Epithelial cell of esophagus (primary cell): ENCODE results near the gene SUCLG2.

ENCODE experiments used
- DNase-seq: peaks from one replicate; pipeline ENCODE4 v3.0.0; 2010; ENCODE audit warnings: low read depth
- H3K4me3 ChIP-seq: 2 replicates; pipeline ENCODE4 v1.5.1; 2011; ENCODE audit warnings: mild to moderate bottlenecking, low read length, control low read depth
- CTCF ChIP-seq: IDR thresholded peaks from 2 replicates; pipeline ENCODE4 v1.5.1; 2011; ENCODE audit warnings: low read depth, mild to moderate bottlenecking, low read length, control low read depth, inconsistent platforms; ENCODE audit not compliant: insufficient read depth; ENCODE audit errors: missing control alignments

SUCLG2 gene

DNA sequence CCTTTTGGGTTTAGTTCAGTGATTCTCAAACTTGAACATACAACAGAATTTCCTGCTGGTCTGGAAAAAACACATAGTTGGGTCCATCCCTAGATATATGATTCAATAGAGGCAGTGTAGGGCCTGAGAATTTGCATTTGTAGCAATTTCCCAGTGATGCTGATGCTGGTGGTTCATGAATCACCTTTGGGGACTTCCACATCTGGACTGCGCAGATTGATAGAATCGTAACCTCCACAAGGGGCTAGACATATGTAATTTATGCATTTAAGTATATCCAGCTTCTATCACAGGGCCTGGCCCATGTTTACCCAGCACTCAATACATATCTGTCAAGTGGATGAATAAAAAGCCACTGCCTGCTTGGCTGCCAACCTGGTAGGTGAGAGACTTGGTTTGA, 33.8 kb upstream of the SUCLG2 start:
- TF ChIP-seq CTCF = no peak
- no peak for DNase-seq
- no peak overlapping the region for H3K4me3 ChIP-seq

DNA sequence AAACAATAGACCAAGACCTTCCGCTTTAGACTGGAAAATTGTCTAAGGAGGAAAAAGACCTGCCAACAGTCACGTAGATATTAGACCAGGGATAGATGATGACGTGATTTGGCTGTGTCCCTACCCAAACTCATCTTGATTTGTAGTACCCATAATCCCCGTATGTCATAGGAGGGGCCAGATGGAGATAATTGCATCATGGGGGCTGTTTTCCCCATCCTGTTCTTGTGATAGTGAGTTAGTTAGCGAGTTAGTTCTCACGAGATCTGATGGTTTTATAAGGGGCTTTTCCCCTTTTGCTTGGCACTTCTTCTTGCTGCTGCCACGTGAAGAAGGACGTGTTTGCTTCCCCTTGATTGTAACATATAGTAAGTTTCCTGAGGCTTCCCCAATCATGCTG, 31.7 kb upstream of the SUCLG2 start:
- no peak for DNase-seq
- TF ChIP-seq CTCF = no peak
- no peak overlapping the region for H3K4me3 ChIP-seq

GRCh38 chr3:67685499-67685898, 31.1 kb upstream of the SUCLG2 start:
- no peak overlapping the region for H3K4me3 ChIP-seq
- no peak for DNase-seq
- no peak for TF ChIP-seq CTCF

DNA sequence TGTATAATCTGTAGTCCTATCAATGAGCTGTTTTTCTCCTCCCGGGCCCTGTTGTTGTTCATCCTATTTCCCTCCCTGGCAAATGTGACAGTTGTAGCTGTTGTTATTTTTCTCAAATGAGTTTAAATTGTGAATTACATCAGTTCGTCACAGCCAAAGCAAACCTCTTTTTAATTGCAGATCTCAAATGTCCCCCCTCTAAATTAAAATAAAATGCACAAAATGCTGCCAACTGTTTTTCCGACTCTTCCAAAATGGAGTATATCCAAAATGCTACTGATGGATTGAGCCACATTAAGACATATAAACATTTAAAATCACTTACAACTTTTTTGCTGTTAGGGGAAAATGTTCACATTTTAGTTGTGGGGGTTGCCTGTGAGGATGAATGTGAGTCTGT, 29.8 kb upstream of the SUCLG2 start:
- no peak for DNase-seq
- no peak for TF ChIP-seq CTCF
- no peak overlapping the region for H3K4me3 ChIP-seq

- H3K4me3 ChIP-seq = no peak overlapping the region
- no peak for DNase-seq
- no peak for TF ChIP-seq CTCF
These were observed 29.1 kb upstream of the SUCLG2 start for GRCh38 chr3:67683522-67683921.

- no peak for TF ChIP-seq CTCF
- no peak for DNase-seq
- H3K4me3 ChIP-seq = no peak overlapping the region
These were observed 24.3 kb upstream of the SUCLG2 start for GRCh38 chr3:67678665-67679064.

DNA sequence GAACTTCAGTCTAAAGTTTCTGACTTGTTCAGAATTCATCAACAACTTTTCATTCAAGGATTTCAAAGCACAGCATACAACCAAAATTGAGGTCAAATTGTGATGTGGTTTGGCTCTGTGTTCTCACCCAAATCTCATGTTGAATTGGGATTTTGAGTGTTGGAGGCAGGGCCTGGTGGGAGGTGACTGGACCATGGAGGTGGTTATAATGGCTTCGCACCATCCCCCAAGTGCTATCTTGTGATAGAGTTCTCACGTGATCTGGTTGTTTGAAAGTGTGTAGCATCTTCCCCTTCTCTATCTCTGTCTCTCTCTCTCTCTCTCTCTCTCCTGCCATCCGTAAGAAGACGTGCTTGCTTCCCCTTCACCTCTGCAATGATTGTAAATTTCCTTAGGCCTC, 19.6 kb upstream of the SUCLG2 start:
- no peak for DNase-seq
- TF ChIP-seq CTCF = no peak
- H3K4me3 ChIP-seq = no peak overlapping the region
